GM12878 (cell line): Measurements from ENCODE around the gene ESYT2. TPM values are rescaled to one million over a fixed set of nuclear protein-coding genes. Genes with fewer than 3 reads are reported as not detected.

Experiments
- ATAC-seq: fragments of 200-7000 bp; cut with Tn5 transposase; 3 replicates; pipeline ENCODE4 v1.9.1; 2020; ENCODE audit warnings: mild to moderate bottlenecking, moderate library complexity
- BruUV-seq: library from RNA; stranded (reverse); fragments of 400-500 nt; replicated peaks from 2 replicates; lab custom pipeline; 2021; lab: Mats Ljungman, UMichigan
- CTCF ChIA-PET: fragments of 300-600 bp; sonication (Branson Sonifier 250); formaldehyde crosslinking; extraction: SDS; loops from one replicate; lab custom pipeline; 2021; ENCODE audit warnings: inconsistent platforms; lab: Yijun Ruan, JAX
- POLR2A ChIA-PET: fragments of 350-600 bp; formaldehyde crosslinking; extraction: SDS; loops from one replicate; lab custom pipeline; 2021; ENCODE audit warnings: inconsistent platforms; lab: Charles Lee
- RAD21 ChIA-PET: fragments of 300-600 bp; sonication (Branson Sonifier 250); formaldehyde crosslinking; loops from one replicate; lab custom pipeline; 2023; ENCODE audit warnings: antibody characterized with exemption; ENCODE audit not compliant: unreplicated experiment; lab: Charles Lee
- SMC1A ChIA-PET: fragments of 300-600 bp; sonication (Branson Sonifier 250); formaldehyde crosslinking; loops from one replicate; lab custom pipeline; 2023; ENCODE audit not compliant: unreplicated experiment, uncharacterized antibody; lab: Charles Lee
- DNase-seq: peaks from one replicate; pipeline ENCODE4 v3.0.0-alpha.2; 2011; ENCODE audit warnings: low read depth, low spot score
- FAIRE-seq: peaks from 3 replicates; lab custom pipeline; 2011; peaks lifted over from hg19 to GRCh38; lab: Jason Lieb, UNC
- H2AFZ ChIP-seq: 2 replicates; pipeline ENCODE4 v1.6.0; 2011; ENCODE audit warnings: low read depth, low read length, control low read depth; ENCODE audit not compliant: control insufficient read depth
- H3K27ac ChIP-seq: 2 replicates; pipeline ENCODE4 v1.5.1; 2011; ENCODE audit warnings: control low read depth; ENCODE audit not compliant: control insufficient read depth, insufficient read depth
- H3K27me3 ChIP-seq, 2 experiments: replicated peaks in 1 of 2; 2 replicates each; pipeline versions ENCODE4 v1.6.0 to v1.6.1; 2011; ENCODE audit warnings: low read length in 1 of 2; ENCODE audit not compliant: control insufficient read depth in 2 of 2, insufficient read depth in 2 of 2
- H3K36me3 ChIP-seq, 2 experiments: 2 replicates each; pipeline ENCODE4 v1.5.1; 2011; ENCODE audit warnings: low read length in 1 of 2; ENCODE audit not compliant: control insufficient read depth in 2 of 2, insufficient read depth in 2 of 2
- H3K4me1 ChIP-seq: 2 replicates; pipeline ENCODE4 v1.6.1; 2011; ENCODE audit warnings: mild to moderate bottlenecking, low read length, moderate library complexity, mixed read lengths; ENCODE audit not compliant: control insufficient read depth, insufficient read depth
- H3K4me2 ChIP-seq: 2 replicates; pipeline ENCODE4 v1.6.0; 2011; ENCODE audit warnings: control low read depth; ENCODE audit not compliant: control insufficient read depth, insufficient read depth
- H3K4me3 ChIP-seq: fragments of 200-600 bp; sonication (generic); 2 replicates; pipeline ENCODE4 v1.5.1; 2016
- H3K79me2 ChIP-seq: 2 replicates; pipeline ENCODE4 v1.6.0; 2011; ENCODE audit warnings: low read length; ENCODE audit not compliant: control insufficient read depth, insufficient read depth
- H3K9ac ChIP-seq: 2 replicates; pipeline ENCODE4 v1.8.0; 2011; ENCODE audit warnings: low read length, control low read depth, mixed read lengths; ENCODE audit not compliant: control insufficient read depth, insufficient read depth
- H3K9me3 ChIP-seq: replicated peaks from 3 replicates; pipeline ENCODE4 v1.5.1; 2011; ENCODE audit warnings: mild to moderate bottlenecking, low read length; ENCODE audit not compliant: control insufficient read depth, insufficient read depth
- H4K20me1 ChIP-seq: 2 replicates; pipeline ENCODE4 v1.6.0; 2011; ENCODE audit not compliant: control insufficient read depth, insufficient read depth
- BHLHE40 ChIP-seq, 2 experiments: fragments of 450-650 bp in 1 of 2; IDR thresholded peaks; 2 replicates each; pipeline ENCODE4 v1.6.1; 2011 to 2017; ENCODE audit warnings: low read depth in 2 of 2, borderline replicate concordance in 1 of 2, improper control_type of control experiment in 1 of 2, low read length in 1 of 2, mild to moderate bottlenecking in 1 of 2
- CUX1 ChIP-seq: IDR thresholded peaks from 2 replicates; pipeline ENCODE4 v1.6.1; 2012; ENCODE audit warnings: improper control_type of control experiment, low read depth, low read length; ENCODE audit not compliant: insufficient replicate concordance
- FOS ChIP-seq: IDR thresholded peaks from 3 replicates; pipeline ENCODE4 v1.6.1; 2011; ENCODE audit warnings: borderline replicate concordance; ENCODE audit not compliant: insufficient read length; ENCODE audit errors: extremely low read depth
- LARP7 ChIP-seq: fragments of 450-650 bp; IDR thresholded peaks from 2 replicates; pipeline ENCODE4 v1.6.1; 2017; ENCODE audit warnings: mild to moderate bottlenecking
- NR2C1 ChIP-seq: fragments of 450-650 bp; IDR thresholded peaks from 2 replicates; pipeline ENCODE4 v1.6.1; 2017; ENCODE audit warnings: antibody characterized with exemption, mild to moderate bottlenecking, moderate library complexity
- RB1 ChIP-seq: fragments of 450-650 bp; formaldehyde crosslinking; IDR thresholded peaks from 2 replicates; pipeline ENCODE4 v1.6.1; 2017; ENCODE audit warnings: mild to moderate bottlenecking, borderline replicate concordance
- RELB ChIP-seq: fragments of 450-650 bp; IDR thresholded peaks from 2 replicates; pipeline ENCODE4 v1.6.1; 2017; ENCODE audit warnings: low read depth, mild to moderate bottlenecking, moderate library complexity
- SMAD5 ChIP-seq: IDR thresholded peaks from 2 replicates; pipeline ENCODE4 v1.6.1; 2016; ENCODE audit warnings: antibody characterized with exemption, low read depth
- USF1 ChIP-seq: IDR thresholded peaks from 2 replicates; pipeline ENCODE4 v1.6.1; 2011; ENCODE audit warnings: borderline replicate concordance, low read depth, mild to moderate bottlenecking, moderate library complexity, mixed read lengths, low read length; ENCODE audit not compliant: insufficient read depth; ENCODE audit errors: extremely low read length
- ZSCAN29 ChIP-seq: fragments of 450-650 bp; IDR thresholded peaks from 2 replicates; pipeline ENCODE4 v1.6.1; 2017; ENCODE audit warnings: mild to moderate bottlenecking, moderate library complexity
- WGBS: methylation state at CpG from one replicate; pipeline ENCODE4 v1.1.6; 2016; ENCODE audit warnings: low lambda C conversion rate; ENCODE audit not compliant: insufficient replicate concordance, insufficient coverage; ENCODE audit errors: missing lambda C conversion rate; 5-methylcytosine and 5-hydroxymethylcytosine counted together
- in situ Hi-C: fragments of 300-500 bp; cut with MboI; formaldehyde crosslinking; loops from 9 replicates; pipeline ENCODE4 v1.14.3; 2018; ENCODE audit warnings: mixed read lengths
- intact Hi-C: fragments of 100-400 bp; cut with micrococcal nuclease; formaldehyde crosslinking; loops from one replicate; pipeline ENCODE4 v1.14.2; 2022; ENCODE audit not compliant: unreplicated experiment
- polyA plus RNA-seq, 11 experiments: library from polyadenylated mRNA; depleted of rRNA in 4 of 11; unstranded in 6 of 11; stranded (reverse) in 5 of 11; fragments of >200 nt; fragmentation: Nextera tagmentation in 4 of 11; fragmentation: Illumina TruSeq in 1 of 11; extraction: Ambion mirVana in 4 of 11; extraction: Trizol in 1 of 11; gene quantifications; 1 replicate in 1 of 11; 2 replicates in 10 of 11; pipeline versions ENCODE4 v1.2.1 to v1.2.3, GENCODE V29; 2011 to 2016; ENCODE audit warnings: inconsistent platforms in 2 of 11, missing spikeins in 2 of 11, low read depth in 1 of 11
- total RNA-seq, 4 experiments: library from RNA; depleted of rRNA in 3 of 4; stranded (reverse); fragments of >200 nt in 3 of 4; fragmentation: Illumina TruSeq in 1 of 4; extraction: Trizol in 1 of 4; gene quantifications; 2 replicates each; pipeline versions ENCODE4 v1.2.1 to v1.2.3, GENCODE V29; 2013 to 2021
- TF ChIP-seq, protein P1 (sequence below): fragments of 450-650 bp; formaldehyde crosslinking; IDR thresholded peaks from 2 replicates; pipeline ENCODE4 v1.5.0; 2022; ENCODE audit warnings: mild to moderate bottlenecking, missing genetic modification characterization

ESYT2 gene
- total and polyA plus RNA-seq, 10 of the 15 experiments (the other 5 are each of a cell fraction or from before 2014, with no cell fraction given) = 1.9 to 44.6 (median 21.4) TPM

GRCh38 chr7:158815083-158815799 lies 14.1 kb downstream of the ESYT2 start:
- Histone ChIP-seq H3K9me3 (no peaks in the 10 kb centered on the region), H3K9ac (no peak overlapping the region), H3K36me3 (no peaks in the 10 kb centered on the region; a peak in 1 of 4 replicates), H3K4me1 (peaks cover 6% of the 10 kb centered on the region; the same call in 1 of the 2 replicates), H3K79me2 (peaks cover 32% of the 10 kb centered on the region), H3K4me3 (no peak overlapping the region), H3K27ac (no peak overlapping the region), H3K27me3 (no peaks in the 10 kb centered on the region), H2AFZ (no peak overlapping the region), H4K20me1 (no peaks in the 10 kb centered on the region), H3K4me2 (no peak overlapping the region)
- intact Hi-C loops = no loop called here
- ChIA-PET CTCF (interaction anchor here (1.1 to 3.2 kb wide), 3 partner anchors 9 to 161 kb away, joined by 3 to 12 read pairs (median 4); partner anchors contain the start of gene ESYT2), SMC1A (interaction anchor here (0.6 to 1.1 kb wide), 4 partner anchors 9 to 162 kb away, joined by 3 to 4 read pairs (median 3); no protein-coding TSS in a partner anchor), POLR2A (interaction anchor here (1.0 to 1.6 kb wide), 3 partner anchors 11 to 49 kb away, joined by 3 to 13 read pairs (median 3); no protein-coding TSS in a partner anchor), RAD21 (no interaction called here)
- in situ Hi-C loops = no loop called here
- WGBS = 99% methylated on average over 7 of the region's 7 CpGs
- DNase-seq = no peak
- BruUV-seq = no TSS peak
- FAIRE-seq = no peak
- ATAC-seq = no peak
- TF ChIP-seq CUX1 = no peak
- TF ChIP-seq, protein P1, sequence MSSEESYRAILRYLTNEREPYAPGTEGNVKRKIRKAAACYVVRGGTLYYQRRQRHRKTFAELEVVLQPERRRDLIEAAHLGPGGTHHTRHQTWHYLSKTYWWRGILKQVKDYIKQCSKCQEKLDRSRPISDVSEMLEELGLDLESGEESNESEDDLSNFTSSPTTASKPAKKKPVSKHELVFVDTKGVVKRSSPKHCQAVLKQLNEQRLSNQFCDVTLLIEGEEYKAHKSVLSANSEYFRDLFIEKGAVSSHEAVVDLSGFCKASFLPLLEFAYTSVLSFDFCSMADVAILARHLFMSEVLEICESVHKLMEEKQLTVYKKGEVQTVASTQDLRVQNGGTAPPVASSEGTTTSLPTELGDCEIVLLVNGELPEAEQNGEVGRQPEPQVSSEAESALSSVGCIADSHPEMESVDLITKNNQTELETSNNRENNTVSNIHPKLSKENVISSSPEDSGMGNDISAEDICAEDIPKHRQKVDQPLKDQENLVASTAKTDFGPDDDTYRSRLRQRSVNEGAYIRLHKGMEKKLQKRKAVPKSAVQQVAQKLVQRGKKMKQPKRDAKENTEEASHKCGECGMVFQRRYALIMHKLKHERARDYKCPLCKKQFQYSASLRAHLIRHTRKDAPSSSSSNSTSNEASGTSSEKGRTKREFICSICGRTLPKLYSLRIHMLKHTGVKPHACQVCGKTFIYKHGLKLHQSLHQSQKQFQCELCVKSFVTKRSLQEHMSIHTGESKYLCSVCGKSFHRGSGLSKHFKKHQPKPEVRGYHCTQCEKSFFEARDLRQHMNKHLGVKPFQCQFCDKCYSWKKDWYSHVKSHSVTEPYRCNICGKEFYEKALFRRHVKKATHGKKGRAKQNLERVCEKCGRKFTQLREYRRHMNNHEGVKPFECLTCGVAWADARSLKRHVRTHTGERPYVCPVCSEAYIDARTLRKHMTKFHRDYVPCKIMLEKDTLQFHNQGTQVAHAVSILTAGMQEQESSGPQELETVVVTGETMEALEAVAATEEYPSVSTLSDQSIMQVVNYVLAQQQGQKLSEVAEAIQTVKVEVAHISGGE (CRISPR knock-in tag) = no peak
- no peak for TF ChIP-seq NR2C1
- TF ChIP-seq FOS = no peak
- no peak for TF ChIP-seq USF1
- no peak for TF ChIP-seq RB1
- no peak for TF ChIP-seq ZSCAN29
- no peak for TF ChIP-seq RELB
- TF ChIP-seq LARP7 = no peak
- no peak for TF ChIP-seq SMAD5
- no peak for TF ChIP-seq BHLHE40 (IDR thresholded peaks at IDR 0.05; ENCODE audit: borderline replicate concordance in 1 of 2, low read depth in 2 of 2, low read length in 1 of 2)
